Suprapubic skin (tissue), 4 donors: Measurements from ENCODE around the gene TMEM101.

Experiments
- EP300 ChIP-seq: sonication (generic); formaldehyde crosslinking; IDR thresholded peaks from one replicate; pipeline ENCODE4 v1.6.1; 2017; ENCODE audit warnings: antibody characterized with exemption
- POLR2A ChIP-seq, 2 donors: fragments of 450-650 bp; IDR thresholded peaks; one replicate each; pipeline ENCODE4 v1.6.1; 2017; ENCODE audit warnings: antibody characterized with exemption in 2 of 2, mild to moderate bottlenecking in 2 of 2, moderate library complexity in 2 of 2
- POLR2AphosphoS5 ChIP-seq, 3 donors: sonication (generic); formaldehyde crosslinking; IDR thresholded peaks; one replicate each; pipeline ENCODE4 v1.6.1; 2017; ENCODE audit warnings: antibody characterized with exemption in 3 of 3
- TF ChIP-seq, protein P1 (sequence below), 2 donors: fragments of 200-600 bp in 1 of 2; fragments of 450-650 bp in 1 of 2; sonication (generic) in 1 of 2; IDR thresholded peaks; one replicate each; pipeline ENCODE4 v1.5.1; 2016 to 2019; ENCODE audit warnings: antibody characterized with exemption in 2 of 2, mild to moderate bottlenecking in 1 of 2, moderate library complexity in 1 of 2

DNA sequence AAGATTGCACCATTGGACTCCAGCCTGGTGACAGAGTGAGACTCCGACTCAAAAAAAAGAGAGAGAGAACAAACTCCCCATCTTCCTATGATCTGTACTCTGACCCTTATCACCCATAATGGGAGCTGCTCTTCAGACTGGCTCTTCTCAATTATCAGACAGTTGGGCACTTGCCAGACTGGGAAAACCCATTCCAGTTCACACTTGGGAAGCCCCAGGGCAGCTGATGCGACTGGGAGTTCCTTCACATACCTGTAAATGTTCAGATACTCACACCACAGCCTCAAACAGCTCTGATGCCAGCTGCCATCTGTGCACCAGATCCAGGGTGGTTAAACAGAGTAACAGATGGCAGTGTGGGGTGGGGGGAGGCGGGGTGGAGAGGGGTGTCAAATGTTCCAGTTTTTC, 23.8 kb upstream of the TMEM101 start:
- TF ChIP-seq, protein P1, sequence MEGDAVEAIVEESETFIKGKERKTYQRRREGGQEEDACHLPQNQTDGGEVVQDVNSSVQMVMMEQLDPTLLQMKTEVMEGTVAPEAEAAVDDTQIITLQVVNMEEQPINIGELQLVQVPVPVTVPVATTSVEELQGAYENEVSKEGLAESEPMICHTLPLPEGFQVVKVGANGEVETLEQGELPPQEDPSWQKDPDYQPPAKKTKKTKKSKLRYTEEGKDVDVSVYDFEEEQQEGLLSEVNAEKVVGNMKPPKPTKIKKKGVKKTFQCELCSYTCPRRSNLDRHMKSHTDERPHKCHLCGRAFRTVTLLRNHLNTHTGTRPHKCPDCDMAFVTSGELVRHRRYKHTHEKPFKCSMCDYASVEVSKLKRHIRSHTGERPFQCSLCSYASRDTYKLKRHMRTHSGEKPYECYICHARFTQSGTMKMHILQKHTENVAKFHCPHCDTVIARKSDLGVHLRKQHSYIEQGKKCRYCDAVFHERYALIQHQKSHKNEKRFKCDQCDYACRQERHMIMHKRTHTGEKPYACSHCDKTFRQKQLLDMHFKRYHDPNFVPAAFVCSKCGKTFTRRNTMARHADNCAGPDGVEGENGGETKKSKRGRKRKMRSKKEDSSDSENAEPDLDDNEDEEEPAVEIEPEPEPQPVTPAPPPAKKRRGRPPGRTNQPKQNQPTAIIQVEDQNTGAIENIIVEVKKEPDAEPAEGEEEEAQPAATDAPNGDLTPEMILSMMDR (IDR thresholded peaks at IDR 0.05), result no peak
- TF ChIP-seq POLR2A (IDR thresholded peaks at IDR 0.05), result no peak
- TF ChIP-seq POLR2AphosphoS5 (IDR thresholded peaks at IDR 0.05), result no peak
- TF ChIP-seq EP300, result no peak
